SIG-M5 treated with dmso at 0.1 percent for 504 hours (cell line): ENCODE results near the gene TRUB1.
A peak's percentile ranks its signal among the peaks of the same experiment; 100 is the strongest.
"Not testable (repeated sequence)": the region's sequence is repeated elsewhere in the genome, so short reads cannot be mapped to it uniquely, and the experiment has no call there.

ENCODE experiments used
- DNase-seq: peaks from one replicate; lab custom pipeline; 2025; ENCODE audit not compliant: unreplicated experiment; lab: John Stamatoyannopoulos, UW

TRUB1 gene

GRCh38 chr10:114937962-114938855 lies at the start of gene TRUB1:
Gene TRUB1 (plus strand): TSS chr10:114938195. CDS start chr10:114938254, 59 bp downstream.
- DNase-seq, result peak; percentile 90

GRCh38 chr10:114893251-114893650 lies 44.7 kb upstream of the TRUB1 start:
- DNase-seq, result no peak

- no peak for DNase-seq
Measured at GRCh38 chr10:114894911-114895310, 43.1 kb upstream of the TRUB1 start.

- not testable (repeated sequence) for DNase-seq
Measured at GRCh38 chr10:114897011-114897410, 41.0 kb upstream of the TRUB1 start.

- no peak for DNase-seq
Measured at GRCh38 chr10:114897593-114897992, 40.4 kb upstream of the TRUB1 start.

DNA sequence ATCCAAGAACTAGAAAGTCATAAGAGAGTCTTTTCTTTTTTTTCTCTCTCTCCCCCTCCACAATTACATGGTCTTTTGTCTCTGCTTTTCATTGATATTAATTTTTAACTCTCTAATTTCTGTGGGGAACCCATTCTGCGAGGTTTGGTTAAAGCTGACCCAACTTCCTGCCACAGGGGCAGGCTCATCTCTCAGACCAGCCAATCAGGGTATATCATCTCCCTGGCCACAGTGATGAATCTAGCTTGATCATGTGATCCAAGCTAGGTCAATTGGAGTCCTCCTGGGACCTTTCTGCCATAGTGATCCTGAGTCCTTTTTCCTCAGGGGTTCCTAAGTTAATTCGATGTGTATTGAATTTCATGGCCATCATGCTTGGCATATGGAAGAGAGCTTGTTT lies 38.0 kb upstream of the TRUB1 start:
- DNase-seq, result no peak

- DNase-seq, result no peak
Measured at GRCh38 chr10:114900658-114901057, 37.3 kb upstream of the TRUB1 start.

GRCh38 chr10:114902151-114902550 lies 35.8 kb upstream of the TRUB1 start:
- no peak for DNase-seq

GRCh38 chr10:114905450-114905849 lies 32.5 kb upstream of the TRUB1 start:
- DNase-seq, result no peak

DNA sequence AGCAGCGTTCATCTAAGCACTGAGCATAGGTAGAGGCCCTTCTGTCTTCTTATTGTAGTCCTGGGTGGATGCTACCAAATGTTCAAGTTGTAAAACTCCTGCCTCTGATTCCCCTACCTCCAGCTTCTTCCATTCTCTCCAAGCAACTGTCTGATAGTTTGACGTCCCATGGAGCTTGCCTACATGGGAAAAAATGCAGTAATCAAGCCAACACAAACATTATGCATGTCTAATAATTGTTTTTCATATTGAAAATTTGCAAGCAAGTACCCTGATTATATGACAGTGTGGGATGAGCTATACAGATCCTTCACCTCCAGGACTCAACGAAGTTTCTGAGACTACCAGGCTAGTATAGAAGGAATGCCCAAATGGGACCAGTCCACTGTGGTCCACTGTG lies 31.0 kb upstream of the TRUB1 start:
- DNase-seq, result no peak

GRCh38 chr10:114908896-114909295 lies 29.1 kb upstream of the TRUB1 start:
- no peak for DNase-seq

GRCh38 chr10:114911052-114911711 lies 26.8 kb upstream of the TRUB1 start:
- DNase-seq, result no peak

GRCh38 chr10:114911801-114912469 lies 26.1 kb upstream of the TRUB1 start:
- no peak for DNase-seq

DNA sequence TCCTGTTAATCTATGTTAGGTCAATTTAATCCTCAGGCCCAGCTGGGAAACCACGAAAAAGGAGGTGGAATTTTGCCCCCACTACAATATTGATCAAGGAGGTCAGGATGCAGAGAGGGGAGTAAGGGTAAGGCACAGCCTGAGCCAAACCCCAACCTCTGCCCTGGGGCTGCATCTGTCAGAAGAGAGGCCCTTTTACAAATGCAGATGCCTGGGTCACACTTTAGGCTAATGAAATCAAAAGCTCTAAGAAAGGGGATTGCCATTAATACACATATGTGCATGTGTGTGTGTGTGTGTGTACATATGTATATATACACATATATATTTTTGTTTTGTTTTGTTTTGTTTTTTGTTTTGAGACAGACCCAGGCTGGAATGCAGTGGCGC lies 25.5 kb upstream of the TRUB1 start:
- DNase-seq, result no peak

- DNase-seq, result no peak
Measured at GRCh38 chr10:114914560-114914959, 23.4 kb upstream of the TRUB1 start.

- no peak for DNase-seq
Measured at GRCh38 chr10:114915294-114915693, 22.7 kb upstream of the TRUB1 start.

GRCh38 chr10:114916653-114917052 lies 21.3 kb upstream of the TRUB1 start:
- DNase-seq, result no peak

DNA sequence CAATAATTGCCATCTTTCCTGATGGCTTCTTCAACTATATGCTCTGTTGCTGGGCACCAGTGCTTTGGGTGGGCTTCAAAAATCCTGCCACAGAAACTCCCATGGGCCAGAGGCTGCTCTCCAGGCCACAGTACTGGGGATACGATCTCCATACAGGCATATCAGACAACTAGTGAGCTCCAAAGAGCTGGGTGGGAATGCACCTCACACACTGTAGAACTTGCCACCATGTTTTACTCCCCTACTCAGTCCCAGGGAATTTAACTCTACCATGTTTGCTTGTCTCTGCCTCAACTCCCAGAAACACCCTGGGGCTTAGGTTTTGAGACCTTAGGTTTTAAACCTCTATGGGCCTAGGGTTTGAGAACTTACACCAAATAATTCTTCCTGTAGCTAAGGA lies 20.5 kb upstream of the TRUB1 start:
- no peak for DNase-seq

DNA sequence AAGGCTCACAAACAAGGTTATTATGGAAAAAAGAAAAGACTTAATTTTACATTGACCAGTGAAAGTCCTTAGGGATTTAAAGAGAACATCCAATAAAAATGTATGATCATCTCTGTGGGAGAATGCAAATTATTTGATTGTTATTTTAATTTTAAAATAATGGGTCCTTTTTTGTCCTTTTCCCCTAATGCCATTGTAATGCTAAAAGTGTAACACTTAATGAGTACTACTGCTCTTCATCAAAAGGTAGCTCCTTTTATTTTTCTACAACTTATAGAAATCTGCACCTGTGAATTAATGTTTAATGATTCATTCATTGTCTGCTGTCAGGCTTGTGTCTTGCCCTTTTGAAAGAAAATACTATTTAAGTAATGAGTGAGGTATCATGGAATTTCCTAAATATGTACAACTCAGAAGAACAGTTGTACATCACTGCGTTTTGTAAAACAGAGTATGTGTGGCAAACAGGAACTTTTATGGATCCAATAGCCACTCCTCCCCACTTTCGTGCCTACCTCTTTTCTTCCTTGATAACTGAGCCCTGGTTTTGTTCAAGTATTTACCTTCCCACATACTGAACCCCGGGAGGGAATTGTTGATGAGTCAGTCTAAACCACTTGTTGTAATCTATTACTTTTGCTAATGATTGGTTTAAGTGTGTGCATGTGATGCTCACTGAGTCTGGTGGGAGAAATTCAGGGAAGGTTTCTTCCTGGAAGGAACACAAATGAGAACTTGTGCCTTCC lies 19.9 kb upstream of the TRUB1 start:
- no peak for DNase-seq

DNA sequence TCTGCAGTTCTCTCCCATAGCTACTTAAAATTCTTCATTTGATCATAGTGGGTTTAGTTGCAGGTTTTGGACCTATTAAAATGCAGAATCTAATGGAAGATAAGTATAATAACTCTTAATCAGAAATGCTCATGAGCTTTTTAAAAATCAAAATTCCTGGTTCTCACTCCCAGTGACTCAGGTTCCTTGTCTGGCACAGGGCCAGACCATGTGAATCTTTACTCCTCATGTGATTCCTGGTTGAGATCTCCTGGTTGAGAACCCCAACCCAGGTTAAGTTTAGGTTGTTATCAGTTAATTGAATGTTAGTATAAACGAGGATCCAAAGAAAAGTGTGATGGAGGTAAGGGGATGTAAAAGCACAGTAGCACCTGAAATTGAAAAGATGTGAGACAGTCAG lies 17.5 kb upstream of the TRUB1 start:
- no peak for DNase-seq

DNA sequence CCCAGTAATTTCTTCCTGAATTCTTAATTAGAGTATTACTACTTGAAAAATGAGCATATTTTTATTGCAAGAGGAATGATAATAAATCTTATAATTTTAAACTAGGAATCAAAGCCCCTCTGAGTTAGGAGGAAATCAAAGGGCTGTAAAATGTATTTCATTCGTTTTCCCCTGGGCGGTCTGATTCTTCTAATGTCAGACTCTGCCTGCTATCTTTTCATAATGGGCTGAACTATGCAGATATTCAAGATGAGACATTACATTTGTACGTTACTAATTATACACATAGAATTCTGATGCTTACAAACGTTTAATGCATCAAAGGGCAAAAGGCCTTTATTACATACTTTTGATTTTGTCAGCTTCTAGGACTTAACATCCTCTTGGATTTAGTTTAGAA lies 16.0 kb upstream of the TRUB1 start:
- DNase-seq, result no peak
